GM18907 (cell line): Measurements from ENCODE around the gene CMTM7.

Source experiments
- ATAC-seq: cut with Tn5 transposase; IDR thresholded peaks from one replicate; pipeline ENCODE4 v1.9.1; 2021; ENCODE audit warnings: mild to moderate bottlenecking, moderate library complexity; ENCODE audit not compliant: unreplicated experiment

Gene CMTM7

DNA sequence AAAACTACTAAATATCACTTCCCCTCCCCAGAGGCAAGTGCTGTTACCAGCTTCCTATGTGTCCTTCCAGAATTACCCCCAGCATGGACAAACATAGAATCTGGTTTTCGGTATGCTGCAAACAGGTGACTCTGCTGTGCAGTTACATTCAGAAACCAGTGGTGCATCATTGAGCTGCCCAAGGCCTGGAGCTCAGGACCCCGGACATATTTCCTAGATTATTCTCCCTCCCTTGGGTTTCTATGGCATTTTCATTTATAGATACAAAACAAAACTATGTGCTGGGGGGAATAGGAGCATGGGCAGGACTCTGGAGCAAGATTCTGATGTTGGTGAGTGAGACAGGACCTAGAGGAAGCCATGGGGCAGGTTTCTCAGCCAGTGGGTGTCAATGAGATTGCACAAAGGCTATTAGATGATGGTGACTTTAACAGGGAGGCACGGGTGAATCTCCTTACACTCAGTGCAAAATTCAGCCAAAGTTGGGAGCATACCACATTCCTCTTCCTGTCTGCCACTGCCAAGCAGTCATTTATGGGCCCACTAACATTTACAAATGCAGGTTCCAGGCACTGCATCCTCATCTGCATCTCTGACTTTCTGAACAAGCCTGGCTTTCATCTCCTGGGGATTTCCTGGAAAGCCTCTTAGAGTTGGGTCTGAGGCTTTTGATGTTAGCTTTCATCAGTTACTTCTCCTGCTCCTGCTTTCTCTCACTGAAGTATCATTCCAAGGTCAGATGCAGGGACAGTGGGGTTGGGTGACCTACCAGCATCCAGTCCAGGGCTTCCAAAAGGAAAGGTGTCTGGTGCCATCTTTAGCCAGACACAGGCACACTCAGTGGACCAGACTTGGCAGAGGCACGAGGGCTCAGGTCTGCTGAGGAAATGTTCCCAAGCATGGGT lies 44.5 kb downstream of the CMTM7 start:
- no peak for ATAC-seq

DNA sequence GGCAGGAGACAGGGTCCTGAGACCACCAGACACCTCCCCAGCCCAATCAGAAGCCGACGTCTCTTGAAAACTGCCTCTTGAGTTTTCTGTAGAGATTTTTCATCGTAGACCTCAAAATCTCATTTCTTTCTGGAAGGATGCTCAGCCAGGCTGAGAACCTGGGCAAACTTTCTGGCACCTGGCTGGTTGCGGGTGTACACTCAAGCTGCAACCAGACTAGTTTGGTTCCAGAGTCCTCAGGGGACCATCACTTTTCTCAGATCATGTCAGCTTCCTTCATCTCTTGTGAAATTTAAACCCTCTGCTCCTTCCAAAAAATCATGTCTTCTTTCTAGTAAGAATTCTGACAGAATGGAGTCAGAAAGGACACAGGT lies 45.1 kb downstream of the CMTM7 start:
- ATAC-seq = peak; percentile 49

- ATAC-seq = no peak
Measured at GRCh38 chr3:32437896-32438295, 46.2 kb downstream of the CMTM7 start.

GRCh38 chr3:32438596-32439344 lies 47.1 kb downstream of the CMTM7 start:
- ATAC-seq = peak; percentile 87

DNA sequence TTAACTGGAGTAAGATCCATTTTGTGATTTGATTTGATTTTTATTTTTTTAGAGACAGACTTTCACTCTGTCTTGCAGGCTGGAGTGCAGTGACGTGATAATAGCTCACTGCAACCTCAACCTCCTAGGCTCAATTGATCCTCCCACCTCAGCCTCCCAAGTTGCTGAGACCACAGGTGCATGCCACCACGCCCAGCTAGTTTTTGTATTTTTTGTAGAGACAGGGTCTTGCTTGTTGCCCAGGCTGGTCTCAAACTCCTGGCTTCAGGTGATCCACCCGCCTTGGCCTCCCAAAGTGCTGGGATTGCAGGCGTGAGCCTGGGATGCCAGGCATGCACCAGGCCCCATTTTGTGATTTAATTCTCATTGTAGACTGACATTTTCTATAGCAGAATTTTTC lies 47.8 kb downstream of the CMTM7 start:
- peak; percentile 17 for ATAC-seq

DNA sequence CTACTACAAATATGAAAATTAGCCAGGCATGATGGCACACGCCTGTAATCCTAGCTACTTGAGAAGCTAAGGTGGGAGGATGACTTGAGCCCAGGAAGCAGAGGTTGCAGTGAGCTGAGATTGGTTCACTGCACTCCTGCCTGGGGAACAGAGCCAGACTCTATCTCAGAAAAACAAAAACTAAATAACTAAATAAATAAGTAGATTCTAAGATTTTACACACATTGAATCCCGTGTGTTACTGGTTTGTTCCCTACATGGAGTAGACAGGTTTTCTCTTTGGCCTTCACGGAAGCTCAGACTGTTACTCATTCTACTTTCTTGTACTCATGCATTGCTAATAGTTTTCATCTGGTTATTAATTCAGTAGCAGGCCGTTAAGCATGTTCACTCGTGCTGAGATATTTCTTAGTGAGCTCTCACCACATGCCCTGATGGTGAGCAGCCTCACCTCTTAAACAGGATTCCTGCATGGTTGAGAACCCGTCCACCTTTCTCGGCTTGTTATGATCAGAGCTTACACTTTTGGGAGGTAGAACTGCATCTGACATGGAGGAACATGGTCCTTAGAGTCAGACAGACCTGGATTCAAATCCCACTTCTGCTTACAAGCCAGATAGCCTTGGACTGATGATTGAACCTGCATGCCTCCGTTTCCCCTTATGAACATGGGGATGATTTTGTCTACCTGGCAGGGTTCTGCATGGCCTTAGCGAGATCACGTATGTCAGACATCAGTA lies 49.1 kb downstream of the CMTM7 start:
- ATAC-seq = no peak

- ATAC-seq = no peak
Measured at GRCh38 chr3:32442766-32443165, 51.1 kb downstream of the CMTM7 start.

GRCh38 chr3:32443478-32443877 lies 51.8 kb downstream of the CMTM7 start:
- no peak for ATAC-seq

- no peak for ATAC-seq
Measured at GRCh38 chr3:32447865-32448400, 56.3 kb downstream of the CMTM7 start.

DNA sequence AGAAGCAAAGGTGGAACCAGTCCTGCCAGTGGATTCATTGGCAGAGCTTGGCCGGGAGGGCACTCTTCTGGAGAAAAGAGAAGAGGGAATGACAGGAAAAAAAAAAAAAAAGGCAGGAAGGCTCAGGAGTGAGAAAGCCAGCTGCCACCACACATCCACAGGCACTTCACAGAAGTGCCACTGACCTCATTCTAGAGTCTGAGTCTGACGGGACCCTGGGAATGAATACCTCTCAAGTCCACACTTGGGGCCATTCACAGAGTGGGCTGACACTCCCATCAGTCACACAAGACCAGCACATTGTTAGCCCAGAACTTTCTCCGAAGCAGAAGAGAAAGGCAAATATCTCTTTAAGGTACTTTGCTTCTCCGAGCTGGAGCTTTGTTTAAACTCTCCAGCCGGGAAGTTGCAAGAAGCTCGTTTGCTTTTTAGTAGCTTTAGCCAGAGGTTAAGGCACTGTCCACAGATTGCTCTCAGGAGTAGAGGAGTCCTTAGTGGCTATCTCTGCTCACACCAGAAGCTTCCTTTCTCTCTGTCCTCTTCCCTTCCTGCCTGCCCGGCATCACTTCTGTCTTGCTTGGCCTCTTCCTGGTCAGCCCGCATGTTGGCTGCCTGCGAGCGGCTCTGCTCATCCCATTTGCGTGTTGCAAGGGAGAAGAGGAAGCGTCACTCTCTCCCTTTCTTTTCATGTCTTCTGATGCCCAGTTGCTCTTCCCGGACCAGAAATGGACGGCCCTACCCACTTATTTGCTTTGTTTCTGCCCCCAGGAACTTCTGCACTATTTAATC lies 57.2 kb downstream of the CMTM7 start:
- no peak for ATAC-seq

GRCh38 chr3:32449691-32450090 lies 58.0 kb downstream of the CMTM7 start:
- no peak for ATAC-seq

- no peak for ATAC-seq
Measured at GRCh38 chr3:32450426-32450825, 58.8 kb downstream of the CMTM7 start.

GRCh38 chr3:32450992-32451659 lies 59.5 kb downstream of the CMTM7 start:
- ATAC-seq = no peak

DNA sequence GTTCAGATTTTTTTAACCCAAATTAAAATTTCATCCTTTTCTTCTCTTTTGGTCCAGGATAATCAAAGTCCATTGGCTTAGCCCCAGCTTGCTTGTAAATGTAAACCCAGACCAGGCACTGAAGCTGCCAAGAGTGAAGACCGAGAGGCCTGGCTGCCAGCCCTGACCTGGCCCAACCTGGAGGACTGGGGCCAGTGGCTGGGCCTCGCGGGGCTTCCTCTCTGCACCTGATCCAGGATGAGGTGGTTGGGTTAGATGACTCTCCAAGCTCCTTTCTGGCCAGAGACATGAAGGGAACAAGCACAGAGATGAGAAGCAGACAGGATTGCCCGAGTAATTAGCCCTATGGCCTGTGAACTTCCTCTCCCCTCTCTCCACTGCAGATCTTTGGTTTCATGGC lies 60.4 kb downstream of the CMTM7 start:
- no peak for ATAC-seq

DNA sequence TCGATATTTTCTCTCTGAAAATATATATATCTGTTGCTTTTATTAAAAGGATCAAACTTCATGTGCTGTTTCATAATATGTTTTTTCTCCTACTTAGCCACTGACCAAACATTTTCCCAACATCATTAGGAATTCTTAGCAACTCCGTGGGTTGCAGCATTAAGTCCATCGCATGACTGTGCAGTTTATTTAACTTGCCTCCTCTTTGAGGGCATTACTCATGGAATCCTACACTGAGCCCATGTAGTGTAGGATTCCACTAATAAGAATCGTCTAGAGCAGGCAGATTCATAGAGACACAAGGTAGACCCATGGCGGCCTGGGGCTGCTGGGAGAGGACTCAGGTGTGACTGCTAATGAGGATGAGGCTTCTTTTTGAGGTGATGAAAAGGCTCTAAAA lies 61.7 kb downstream of the CMTM7 start:
- ATAC-seq = no peak

DNA sequence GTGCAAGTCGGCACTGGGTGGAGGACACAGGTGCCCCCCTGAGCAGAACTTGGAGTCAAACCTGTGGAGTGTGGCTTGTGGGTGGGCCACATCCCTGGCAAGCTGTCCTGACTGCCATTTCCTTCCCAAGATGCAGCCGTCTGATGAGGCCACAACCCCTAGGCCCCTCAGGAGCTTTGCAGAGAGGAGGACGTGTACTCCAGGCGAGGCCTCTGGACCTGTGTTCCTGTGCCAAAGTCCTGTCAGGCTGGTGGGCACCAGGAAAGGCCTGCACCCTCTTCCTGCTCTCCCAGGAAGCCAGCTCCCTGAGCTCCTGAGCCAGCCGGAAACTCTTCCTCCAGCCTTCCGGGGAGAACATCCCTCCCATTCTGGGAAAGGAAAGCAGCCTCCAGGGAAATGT lies 62.5 kb downstream of the CMTM7 start:
- no peak for ATAC-seq

- no peak for ATAC-seq
Measured at GRCh38 chr3:32454731-32455608, 63.3 kb downstream of the CMTM7 start.

GRCh38 chr3:32455609-32456428 lies 64.2 kb downstream of the CMTM7 start:
- ATAC-seq = no peak
